Panc1 (cell line): Measurements from ENCODE around the gene FGD4. TPM values are rescaled to one million over a fixed set of nuclear protein-coding genes. Genes with fewer than 3 reads are reported as not detected.

ENCODE experiments used
- ATAC-seq: fragments of 200-7000 bp; cut with Tn5 transposase; 2 replicates; pipeline ENCODE4 v1.9.1; 2020; ENCODE audit warnings: mild to moderate bottlenecking, moderate library complexity
- BruUV-seq: library from RNA; stranded (reverse); fragments of 400-500 nt; replicated peaks from 2 replicates; lab custom pipeline; 2021; lab: Mats Ljungman, UMichigan
- CTCF ChIA-PET: fragments of 300-600 bp; sonication (Branson Sonifier 250); formaldehyde crosslinking; loops from one replicate; lab custom pipeline; 2022; ENCODE audit warnings: antibody characterized with exemption; lab: Charles Lee
- POLR2A ChIA-PET: fragments of 300-600 bp; sonication (Branson Sonifier 250); formaldehyde crosslinking; loops from one replicate; lab custom pipeline; 2022; ENCODE audit warnings: antibody characterized with exemption; lab: Charles Lee
- DNase-seq: peaks from one replicate; pipeline ENCODE4 v3.0.0-alpha.2; 2010; ENCODE audit warnings: low read depth, low spot score
- H3K27ac ChIP-seq: 2 replicates; pipeline ENCODE4 v1.5.1; 2011; ENCODE audit warnings: mild to moderate bottlenecking, low read length, inconsistent platforms
- H3K27me3 ChIP-seq: fragments of 200-500 bp; sonication (Bioruptor generic); 2 replicates; pipeline ENCODE4 v1.6.0; 2014; ENCODE audit warnings: low read length, inconsistent platforms; ENCODE audit not compliant: control insufficient read depth, insufficient read depth
- H3K36me3 ChIP-seq: fragments of 200-500 bp; sonication (Bioruptor generic); 2 replicates; pipeline ENCODE4 v1.5.1; 2014; ENCODE audit warnings: inconsistent platforms, mild to moderate bottlenecking, low read length, moderate library complexity; ENCODE audit not compliant: control insufficient read depth, insufficient read depth
- H3K4me1 ChIP-seq: 2 replicates; pipeline ENCODE4 v1.5.1; 2011; ENCODE audit warnings: inconsistent platforms, mild to moderate bottlenecking, low read length, moderate library complexity; ENCODE audit not compliant: control insufficient read depth, insufficient read depth
- H3K4me3 ChIP-seq, 2 experiments: 2 replicates each; pipeline ENCODE4 v1.5.1; 2011 to 2012; ENCODE audit warnings: low read depth in 2 of 2, low read length in 2 of 2, mild to moderate bottlenecking in 2 of 2, inconsistent platforms in 1 of 2, moderate library complexity in 1 of 2
- H3K9me3 ChIP-seq: fragments of 200-500 bp; sonication (Bioruptor generic); 2 replicates; pipeline ENCODE4 v1.5.1; 2014; ENCODE audit warnings: low read depth, mild to moderate bottlenecking, inconsistent platforms, low read length, moderate library complexity; ENCODE audit not compliant: control insufficient read depth, insufficient read depth
- CTCF ChIP-seq: fragments of 450-650 bp; IDR thresholded peaks from 2 replicates; pipeline ENCODE4 v1.5.1; 2017; ENCODE audit warnings: mild to moderate bottlenecking
- POLR2AphosphoS5 ChIP-seq: IDR thresholded peaks from 2 replicates; pipeline ENCODE4 v1.6.1; 2012; ENCODE audit warnings: mild to moderate bottlenecking, low read depth, low read length, moderate library complexity
- REST ChIP-seq, 2 experiments: IDR thresholded peaks; 2 replicates each; pipeline ENCODE4 v1.6.1; 2011 to 2012; ENCODE audit warnings: low read depth in 2 of 2, control low read depth in 1 of 2, low read length in 1 of 2, mild to moderate bottlenecking in 1 of 2, moderate library complexity in 1 of 2; ENCODE audit not compliant: insufficient read depth in 1 of 2
- SIN3A ChIP-seq: IDR thresholded peaks from 2 replicates; pipeline ENCODE4 v1.6.1; 2012; ENCODE audit warnings: low read depth, mild to moderate bottlenecking, low read length, moderate library complexity, borderline replicate concordance; ENCODE audit not compliant: insufficient read depth
- TCF7L2 ChIP-seq: IDR thresholded peaks from 2 replicates; pipeline ENCODE4 v1.6.1; 2011; ENCODE audit warnings: mild to moderate bottlenecking, low read depth, low read length, inconsistent platforms
- in situ Hi-C: cut with HindIII; loops from 2 replicates; pipeline ENCODE4 v1.10.0; 2016; ENCODE audit warnings: low sequenced_read_pairs, low pct_unique_long_range_greater_than_20kb
- intact Hi-C: fragments of 100-400 bp; cut with micrococcal nuclease; formaldehyde crosslinking; loops from one replicate; pipeline ENCODE4 v1.10.0; 2022; ENCODE audit not compliant: unreplicated experiment
- total RNA-seq: library from RNA; stranded (reverse); gene quantifications from one replicate; pipeline ENCODE4 v1.2.1, GENCODE V29; 2021; ENCODE audit not compliant: unreplicated experiment

Gene FGD4
- total RNA-seq, 1 experiment from 2014 or later: 5.0 TPM

GRCh38 chr12:32470936-32471470, 71.6 kb downstream of the FGD4 start:
- H3K4me1 ChIP-seq: no peaks in the 10 kb centered on the region
- no peaks in the 10 kb centered on the region for H3K9me3 ChIP-seq
- no peak overlapping the region for H3K4me3 ChIP-seq
- TF ChIP-seq POLR2AphosphoS5 (no peak), SIN3A (no peak), CTCF (no peak), REST (IDR thresholded peaks at IDR 0.05; ENCODE audit: insufficient read depth in 1 of 2, low read depth in 2 of 2, low read length in 1 of 2) (no peak), TCF7L2 (no peak)
- ChIA-PET POLR2A (no interaction called here), CTCF (no interaction called here)
- intact Hi-C loops (no loop called here), in situ Hi-C loops (no loop called here)
- ATAC-seq (no peak), DNase-seq (no peak)
- H3K27me3 ChIP-seq: no peaks in the 10 kb centered on the region
- H3K36me3 ChIP-seq: no peaks in the 10 kb centered on the region
- no TSS peak for BruUV-seq
- no peak overlapping the region for H3K27ac ChIP-seq

- no peak for ATAC-seq
Observed at GRCh38 chr12:32471591-32472001, 72.2 kb downstream of the FGD4 start.

More at GRCh38 chr12:32471591-32472001, 72.2 kb downstream of the FGD4 start:
- Histone ChIP-seq H3K4me1 (no peaks in the 10 kb centered on the region), H3K9me3 (no peaks in the 10 kb centered on the region), H3K27ac (no peak overlapping the region), H3K4me3 (no peak overlapping the region), H3K36me3 (no peaks in the 10 kb centered on the region), H3K27me3 (no peaks in the 10 kb centered on the region)
- ChIA-PET POLR2A (no interaction called here), CTCF (no interaction called here)
- no peak for TF ChIP-seq POLR2AphosphoS5
- TF ChIP-seq SIN3A: no peak
- TF ChIP-seq CTCF: no peak
- TF ChIP-seq REST (IDR thresholded peaks at IDR 0.05; ENCODE audit: insufficient read depth in 1 of 2, low read depth in 2 of 2, low read length in 1 of 2): no peak
- no peak for TF ChIP-seq TCF7L2
- no peak for DNase-seq
- BruUV-seq: no TSS peak
- in situ Hi-C loops (no loop called here), intact Hi-C loops (no loop called here)
